Caco-2 (cell line): ENCODE data around the gene NMBR. TPM values are rescaled to one million over a fixed set of nuclear protein-coding genes. Genes with fewer than 3 reads are reported as not detected.

Experiments
- BruUV-seq: library from RNA; stranded (reverse); fragments of 400-500 nt; replicated peaks from 2 replicates; lab custom pipeline; 2021; lab: Mats Ljungman, UMichigan
- CTCF ChIA-PET: fragments of 300-600 bp; sonication (Branson Sonifier 250); formaldehyde crosslinking; loops from one replicate; lab custom pipeline; 2022; ENCODE audit warnings: antibody characterized with exemption; lab: Charles Lee
- POLR2A ChIA-PET: fragments of 300-600 bp; sonication (Branson Sonifier 250); formaldehyde crosslinking; loops from one replicate; lab custom pipeline; 2022; ENCODE audit warnings: antibody characterized with exemption; lab: Charles Lee
- DNase-seq, 2 experiments: peaks; one replicate each; pipeline versions ENCODE4 v3.0.0 to v3.0.0-alpha.2; 2020 to 2022
- H3K27me3 ChIP-seq: replicated peaks from 2 replicates; pipeline ENCODE4 v1.6.0; 2011; ENCODE audit warnings: low read length; ENCODE audit not compliant: control insufficient read depth, insufficient read depth
- H3K36me3 ChIP-seq: 2 replicates; pipeline ENCODE4 v1.5.1; 2011; ENCODE audit warnings: low read length; ENCODE audit not compliant: control insufficient read depth, insufficient read depth
- H3K4me1 ChIP-seq: fragments of 250-450 bp; sonication (Bioruptor Pico); 2 replicates; pipeline ENCODE4 v1.5.1; 2020; ENCODE audit warnings: mild to moderate bottlenecking
- H3K4me3 ChIP-seq: 2 replicates; pipeline ENCODE4 v1.5.1; 2011; ENCODE audit warnings: low read depth, mild to moderate bottlenecking, control low read depth, low read length
- H3K9me3 ChIP-seq: fragments of 250-450 bp; sonication (Bioruptor Pico); 2 replicates; pipeline ENCODE4 v1.5.1; 2020; ENCODE audit warnings: mild to moderate bottlenecking, moderate library complexity
- H3K27ac Mint-ChIP-seq: one replicate; pipeline ENCODE4 v1.8.0; 2022; ENCODE audit warnings: mixed read lengths; ENCODE audit not compliant: unreplicated experiment
- H3K27me3 Mint-ChIP-seq: one replicate; pipeline ENCODE4 v1.8.0; 2022; ENCODE audit warnings: mixed read lengths; ENCODE audit not compliant: insufficient read depth, unreplicated experiment
- H3K36me3 Mint-ChIP-seq: one replicate; pipeline ENCODE4 v1.8.0; 2022; ENCODE audit warnings: mild to moderate bottlenecking, mixed read lengths; ENCODE audit not compliant: insufficient read depth, unreplicated experiment
- H3K4me1 Mint-ChIP-seq: one replicate; pipeline ENCODE4 v1.8.0; 2022; ENCODE audit warnings: low read depth, mixed read lengths; ENCODE audit not compliant: unreplicated experiment
- H3K4me3 Mint-ChIP-seq: one replicate; pipeline ENCODE4 v1.8.0; 2022; ENCODE audit warnings: mild to moderate bottlenecking, moderate library complexity, mixed read lengths; ENCODE audit not compliant: unreplicated experiment
- H3K9me3 Mint-ChIP-seq: one replicate; pipeline ENCODE4 v1.8.0; 2022; ENCODE audit warnings: mixed read lengths; ENCODE audit not compliant: unreplicated experiment
- intact Hi-C: fragments of 100-400 bp; cut with micrococcal nuclease; formaldehyde crosslinking; loops from one replicate; pipeline ENCODE4 v1.10.0; 2022; ENCODE audit not compliant: unreplicated experiment
- total RNA-seq: library from RNA; stranded (reverse); gene quantifications from 2 replicates; pipeline ENCODE4 v1.2.3, GENCODE V29; 2022
- TF ChIP-seq, protein P1 (sequence below), 2 experiments: fragments of 200-600 bp in 1 of 2; IDR thresholded peaks; 1 replicate in 1 of 2; 2 replicates in 1 of 2; pipeline versions ENCODE4 v1.5.1 to v1.8.0; 2011 to 2022; ENCODE audit warnings: antibody characterized with exemption in 1 of 2, control low read depth in 1 of 2, inconsistent platforms in 1 of 2, low read depth in 1 of 2, low read length in 1 of 2, mild to moderate bottlenecking in 1 of 2, moderate library complexity in 1 of 2; ENCODE audit not compliant: insufficient read depth in 1 of 2, severe bottlenecking in 1 of 2, unreplicated experiment in 1 of 2

Gene NMBR
- total RNA-seq, 1 experiment from 2014 or later, result not detected

DNA sequence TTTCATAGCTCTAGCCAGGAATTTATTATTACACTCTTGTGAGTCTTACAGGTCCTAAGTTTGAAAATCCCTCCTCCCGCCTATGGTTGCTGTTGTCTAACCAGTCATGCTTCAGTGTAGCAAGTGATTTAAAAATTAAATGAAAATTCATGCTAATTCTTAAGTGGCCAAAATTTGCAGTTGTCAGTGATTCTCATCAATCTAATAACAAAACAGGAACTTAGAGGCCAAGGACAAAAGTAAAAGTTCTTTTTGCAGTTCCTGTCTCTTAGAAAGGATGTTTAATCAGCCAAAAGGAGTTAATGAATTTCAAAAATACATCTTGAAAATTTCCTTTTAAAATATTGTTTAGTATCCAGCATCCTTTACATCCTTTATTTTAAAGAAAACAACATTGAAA is 36.4 kb upstream of the NMBR start:
- Histone ChIP-seq H3K4me1 (no peaks in the 10 kb centered on the region), H3K4me3 (no peak overlapping the region), H3K27me3 (no peaks in the 10 kb centered on the region), H3K9me3 (no peaks in the 10 kb centered on the region), H3K36me3 (no peaks in the 10 kb centered on the region)
- DNase-seq, result no peak
- intact Hi-C loops, result no loop called here
- no TSS peak for BruUV-seq
- TF ChIP-seq, protein P1, sequence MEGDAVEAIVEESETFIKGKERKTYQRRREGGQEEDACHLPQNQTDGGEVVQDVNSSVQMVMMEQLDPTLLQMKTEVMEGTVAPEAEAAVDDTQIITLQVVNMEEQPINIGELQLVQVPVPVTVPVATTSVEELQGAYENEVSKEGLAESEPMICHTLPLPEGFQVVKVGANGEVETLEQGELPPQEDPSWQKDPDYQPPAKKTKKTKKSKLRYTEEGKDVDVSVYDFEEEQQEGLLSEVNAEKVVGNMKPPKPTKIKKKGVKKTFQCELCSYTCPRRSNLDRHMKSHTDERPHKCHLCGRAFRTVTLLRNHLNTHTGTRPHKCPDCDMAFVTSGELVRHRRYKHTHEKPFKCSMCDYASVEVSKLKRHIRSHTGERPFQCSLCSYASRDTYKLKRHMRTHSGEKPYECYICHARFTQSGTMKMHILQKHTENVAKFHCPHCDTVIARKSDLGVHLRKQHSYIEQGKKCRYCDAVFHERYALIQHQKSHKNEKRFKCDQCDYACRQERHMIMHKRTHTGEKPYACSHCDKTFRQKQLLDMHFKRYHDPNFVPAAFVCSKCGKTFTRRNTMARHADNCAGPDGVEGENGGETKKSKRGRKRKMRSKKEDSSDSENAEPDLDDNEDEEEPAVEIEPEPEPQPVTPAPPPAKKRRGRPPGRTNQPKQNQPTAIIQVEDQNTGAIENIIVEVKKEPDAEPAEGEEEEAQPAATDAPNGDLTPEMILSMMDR (IDR thresholded peaks at IDR 0.05; ENCODE audit: insufficient read depth in 1 of 2, low read depth in 1 of 2, low read length in 1 of 2, severe bottlenecking in 1 of 2, unreplicated experiment in 1 of 2), result no peak
- CTCF ChIA-PET, result no interaction called here
- H3K27ac Mint-ChIP-seq, result no peak overlapping the region
- peaks cover 13% of the 10 kb centered on the region for H3K36me3 Mint-ChIP-seq
- no peak overlapping the region for H3K4me3 Mint-ChIP-seq
- peaks cover 6% of the 10 kb centered on the region for H3K4me1 Mint-ChIP-seq
- POLR2A ChIA-PET, result no interaction called here
- H3K9me3 Mint-ChIP-seq, result no peaks in the 10 kb centered on the region
- H3K27me3 Mint-ChIP-seq, result no peaks in the 10 kb centered on the region

DNA sequence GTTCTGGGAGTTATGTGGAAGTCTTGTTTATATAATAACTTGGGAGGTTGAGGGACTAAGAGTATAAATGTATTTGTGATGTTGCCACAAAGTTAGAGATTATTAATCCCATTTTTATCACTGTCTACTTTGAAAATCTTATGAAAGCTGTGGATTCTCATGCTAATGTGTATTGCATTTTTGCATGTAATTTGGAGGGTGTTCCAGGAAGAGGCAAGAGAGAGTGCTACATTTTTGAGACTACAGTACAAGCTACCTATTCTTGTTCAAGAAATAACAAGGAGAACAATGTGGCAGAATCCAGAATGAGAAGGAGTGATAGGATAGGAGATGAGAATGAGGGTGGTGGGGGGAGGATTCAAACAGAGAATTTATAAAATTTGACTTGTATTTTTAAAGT is 35.1 kb upstream of the NMBR start:
- no TSS peak for BruUV-seq
- CTCF ChIA-PET, result no interaction called here
- no peaks in the 10 kb centered on the region for H3K27me3 ChIP-seq

DNA sequence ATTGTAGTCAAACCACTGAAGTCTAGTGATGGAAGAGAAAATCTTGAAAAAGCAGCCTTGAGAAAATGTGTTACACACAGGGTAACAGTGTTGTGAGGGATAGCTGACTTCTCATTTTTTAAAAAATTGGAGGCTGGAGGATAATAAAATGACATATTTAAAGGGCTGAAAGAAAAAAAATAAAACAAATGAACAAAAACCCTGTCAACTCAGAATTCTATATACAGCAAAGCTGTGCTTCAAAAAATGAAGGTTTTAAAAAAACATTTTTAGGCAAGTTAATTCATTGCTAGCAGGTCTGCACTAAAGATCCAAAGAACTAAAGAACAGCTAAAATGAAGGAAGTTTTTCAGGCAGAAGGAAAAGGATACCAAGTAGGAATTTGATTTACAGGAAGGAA is 31.2 kb upstream of the NMBR start:
- no peak overlapping the region for H3K27ac Mint-ChIP-seq
- BruUV-seq, result no TSS peak
- no peak overlapping the region for H3K4me3 ChIP-seq
- H3K36me3 Mint-ChIP-seq, result peaks cover 30% of the 10 kb centered on the region
- H3K36me3 ChIP-seq, result no peaks in the 10 kb centered on the region
- H3K27me3 ChIP-seq, result no peaks in the 10 kb centered on the region
- H3K4me1 ChIP-seq, result no peaks in the 10 kb centered on the region
- ChIA-PET CTCF (no interaction called here), POLR2A (no interaction called here)
- H3K9me3 Mint-ChIP-seq, result no peaks in the 10 kb centered on the region
- intact Hi-C loops, result no loop called here
- H3K4me3 Mint-ChIP-seq, result no peak overlapping the region
- H3K9me3 ChIP-seq, result no peaks in the 10 kb centered on the region
- TF ChIP-seq, protein P1 (IDR thresholded peaks at IDR 0.05; ENCODE audit: insufficient read depth in 1 of 2, low read depth in 1 of 2, low read length in 1 of 2, severe bottlenecking in 1 of 2, unreplicated experiment in 1 of 2), result no peak
- H3K27me3 Mint-ChIP-seq, result no peaks in the 10 kb centered on the region
- H3K4me1 Mint-ChIP-seq, result peaks cover 6% of the 10 kb centered on the region
- no peak for DNase-seq

More for the DNA sequence above, 35.1 kb upstream of the NMBR start:
- no peak for DNase-seq
- Histone ChIP-seq H3K9me3 (no peaks in the 10 kb centered on the region), H3K4me3 (no peak overlapping the region), H3K4me1 (no peaks in the 10 kb centered on the region), H3K36me3 (no peaks in the 10 kb centered on the region)
- no peak overlapping the region for H3K4me3 Mint-ChIP-seq
- H3K27ac Mint-ChIP-seq, result no peak overlapping the region
- peaks cover 19% of the 10 kb centered on the region for H3K36me3 Mint-ChIP-seq
- no peaks in the 10 kb centered on the region for H3K27me3 Mint-ChIP-seq
- intact Hi-C loops, result no loop called here
- TF ChIP-seq, protein P1 (IDR thresholded peaks at IDR 0.05; ENCODE audit: insufficient read depth in 1 of 2, low read depth in 1 of 2, low read length in 1 of 2, severe bottlenecking in 1 of 2, unreplicated experiment in 1 of 2), result no peak
- peaks cover 6% of the 10 kb centered on the region for H3K4me1 Mint-ChIP-seq
- POLR2A ChIA-PET, result no interaction called here
- no peaks in the 10 kb centered on the region for H3K9me3 Mint-ChIP-seq
